ENCODE results near the gene ZNF514.

DNA sequence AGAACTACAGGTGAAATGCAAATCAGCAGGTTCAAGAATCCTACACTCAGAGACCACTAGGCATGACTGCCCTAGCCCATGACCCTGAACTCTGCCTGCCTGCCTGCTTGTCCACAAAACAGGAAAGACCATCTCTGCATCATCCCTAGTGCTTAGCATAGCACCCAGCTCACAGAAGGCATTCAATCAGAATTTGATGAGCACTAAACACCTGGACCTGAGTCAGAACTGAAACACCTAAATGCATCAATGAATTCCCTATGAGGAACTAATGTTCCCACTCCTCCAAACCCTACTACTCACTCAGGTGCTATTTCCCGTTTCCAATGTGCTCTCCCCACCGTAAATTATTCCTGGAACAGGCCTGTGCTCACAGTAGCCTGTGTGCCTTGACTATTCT is 59.7 kb downstream of the ZNF514 start:
- TF ChIP-seq, protein P1, sequence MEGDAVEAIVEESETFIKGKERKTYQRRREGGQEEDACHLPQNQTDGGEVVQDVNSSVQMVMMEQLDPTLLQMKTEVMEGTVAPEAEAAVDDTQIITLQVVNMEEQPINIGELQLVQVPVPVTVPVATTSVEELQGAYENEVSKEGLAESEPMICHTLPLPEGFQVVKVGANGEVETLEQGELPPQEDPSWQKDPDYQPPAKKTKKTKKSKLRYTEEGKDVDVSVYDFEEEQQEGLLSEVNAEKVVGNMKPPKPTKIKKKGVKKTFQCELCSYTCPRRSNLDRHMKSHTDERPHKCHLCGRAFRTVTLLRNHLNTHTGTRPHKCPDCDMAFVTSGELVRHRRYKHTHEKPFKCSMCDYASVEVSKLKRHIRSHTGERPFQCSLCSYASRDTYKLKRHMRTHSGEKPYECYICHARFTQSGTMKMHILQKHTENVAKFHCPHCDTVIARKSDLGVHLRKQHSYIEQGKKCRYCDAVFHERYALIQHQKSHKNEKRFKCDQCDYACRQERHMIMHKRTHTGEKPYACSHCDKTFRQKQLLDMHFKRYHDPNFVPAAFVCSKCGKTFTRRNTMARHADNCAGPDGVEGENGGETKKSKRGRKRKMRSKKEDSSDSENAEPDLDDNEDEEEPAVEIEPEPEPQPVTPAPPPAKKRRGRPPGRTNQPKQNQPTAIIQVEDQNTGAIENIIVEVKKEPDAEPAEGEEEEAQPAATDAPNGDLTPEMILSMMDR (conservative IDR thresholded peaks at IDR 0.05): no peak
- TF ChIP-seq ZFX (IDR thresholded peaks at IDR 0.05): no peak
